ENCODE results near the gene OR8B4.
A peak's percentile ranks its signal among the peaks of the same experiment; 100 is the strongest.

OR8B4 gene

DNA sequence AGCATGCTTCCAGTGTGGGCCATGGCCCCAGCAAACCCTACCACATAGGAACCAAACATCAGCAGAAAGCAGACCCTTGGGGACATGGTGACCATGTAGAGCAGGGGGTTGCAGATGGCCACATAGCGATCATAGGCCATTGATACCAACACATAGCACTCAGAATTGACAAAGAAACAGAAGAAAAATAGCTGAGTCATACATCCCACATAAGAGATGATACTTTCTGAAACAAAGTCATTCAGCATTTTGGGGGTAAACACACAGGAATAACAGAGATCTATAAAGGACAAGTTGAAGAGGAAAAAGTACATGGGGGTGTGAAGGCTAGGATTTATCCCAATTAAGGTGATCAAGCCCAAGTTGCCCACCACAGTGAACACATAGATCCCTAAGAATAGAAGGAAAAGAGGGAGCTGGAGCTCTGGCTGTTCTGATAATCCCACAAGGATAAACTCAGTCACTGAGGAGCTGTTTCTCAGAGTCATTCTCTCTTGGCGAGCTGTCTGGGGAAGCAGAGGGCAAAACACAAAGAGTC lies at the start of gene OR8B4:
TSS of gene OR8B4 (minus strand) at position 488 of the 538 bp plus-strand sequence. CDS start at position 488, 0 bp downstream.
- TF ChIP-seq CTCF (IDR thresholded peaks at IDR 0.05; ENCODE audit: low read length, missing control alignments), result no peak
- no peak within 1 kb of the TSS for H3K4me3 ChIP-seq (replicated peaks; ENCODE audit: low read depth, low read length)
- DNase-seq (ENCODE audit: low read depth), result no peak

DNA sequence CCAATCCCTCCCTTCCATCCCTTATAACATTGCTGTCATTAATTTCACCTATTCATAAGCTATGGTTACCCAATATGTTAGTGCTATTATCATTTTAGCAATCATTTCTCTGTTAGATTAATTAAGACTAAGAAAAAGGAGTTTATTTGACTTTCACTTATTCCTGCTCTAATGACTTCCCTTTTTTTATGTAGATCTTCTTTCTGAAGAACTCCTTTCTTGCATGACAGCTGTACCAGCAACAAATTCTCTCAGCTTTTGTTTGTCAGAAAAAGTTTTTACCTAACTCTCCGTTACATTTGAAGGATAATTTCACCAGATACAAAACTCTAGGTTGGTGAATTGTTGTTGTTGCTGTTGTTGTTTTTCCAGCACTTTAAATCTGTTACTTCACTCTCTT lies 49.4 kb upstream of the OR8B4 start:
- TF ChIP-seq CTCF (IDR thresholded peaks at IDR 0.05; ENCODE audit: low read length, missing control alignments), result no peak
- no peak overlapping the region for H3K4me3 ChIP-seq (replicated peaks; ENCODE audit: low read depth, low read length)
- DNase-seq (ENCODE audit: low read depth), result no peak

DNA sequence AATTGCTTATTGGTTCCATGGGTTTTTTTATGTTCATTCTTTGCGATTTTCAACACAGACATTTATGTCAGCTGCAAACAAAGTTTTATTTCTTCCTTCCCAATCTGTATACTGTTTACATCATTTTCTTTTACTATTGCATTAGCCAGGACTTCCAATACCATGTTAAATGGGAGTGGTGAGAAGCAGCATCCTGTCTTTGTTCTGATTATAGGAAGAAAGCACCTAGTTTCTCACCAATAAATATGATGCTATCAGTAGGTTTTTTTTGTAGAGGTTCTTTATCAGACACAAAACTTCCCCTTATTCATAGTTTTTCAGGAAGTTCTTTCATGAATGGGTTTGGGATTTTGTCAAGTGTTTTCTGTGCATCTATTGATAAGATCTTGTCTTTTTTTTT lies 48.8 kb upstream of the OR8B4 start:
- TF ChIP-seq CTCF (IDR thresholded peaks at IDR 0.05; ENCODE audit: low read length, missing control alignments), result no peak
- no peak for DNase-seq (ENCODE audit: low read depth)
- H3K4me3 ChIP-seq (replicated peaks; ENCODE audit: low read depth, low read length), result no peak overlapping the region

DNA sequence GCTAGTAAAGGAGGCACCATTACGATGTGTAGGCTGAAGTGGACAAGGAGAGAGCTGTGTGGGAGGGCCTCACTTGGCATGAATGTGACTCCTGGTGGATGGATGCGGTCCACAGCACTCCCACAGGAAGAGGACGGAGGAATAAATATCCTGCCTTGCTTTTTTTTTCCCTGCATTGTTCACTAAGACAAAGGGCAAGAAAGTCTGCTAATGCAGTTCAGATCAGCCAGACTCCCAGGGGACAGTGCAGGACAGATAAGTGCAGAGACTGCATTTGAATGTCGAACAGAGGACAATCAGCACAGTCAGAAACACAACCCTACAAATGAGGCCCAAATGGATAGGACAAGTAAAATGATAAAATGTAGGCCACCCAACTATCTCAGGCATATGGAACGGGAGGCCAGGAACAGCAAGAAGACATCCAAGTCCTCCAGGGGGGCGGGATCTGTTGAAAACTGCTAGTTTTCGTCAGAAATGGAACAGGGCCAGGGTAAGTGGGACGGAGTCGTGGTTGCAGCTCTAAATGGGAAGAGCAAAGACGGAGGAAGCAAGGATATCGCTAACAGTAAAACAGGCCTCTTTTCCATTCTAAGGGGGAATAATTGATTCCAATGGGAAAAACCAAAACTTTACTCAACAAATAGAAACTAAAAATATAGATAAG lies 46.0 kb upstream of the OR8B4 start:
- peak; percentile 88 for DNase-seq (ENCODE audit: low read depth)
- no peak for TF ChIP-seq CTCF (IDR thresholded peaks at IDR 0.05; ENCODE audit: low read length, missing control alignments)
- peak overlapping the region; percentile 8 for H3K4me3 ChIP-seq (replicated peaks; ENCODE audit: low read depth, low read length)

DNA sequence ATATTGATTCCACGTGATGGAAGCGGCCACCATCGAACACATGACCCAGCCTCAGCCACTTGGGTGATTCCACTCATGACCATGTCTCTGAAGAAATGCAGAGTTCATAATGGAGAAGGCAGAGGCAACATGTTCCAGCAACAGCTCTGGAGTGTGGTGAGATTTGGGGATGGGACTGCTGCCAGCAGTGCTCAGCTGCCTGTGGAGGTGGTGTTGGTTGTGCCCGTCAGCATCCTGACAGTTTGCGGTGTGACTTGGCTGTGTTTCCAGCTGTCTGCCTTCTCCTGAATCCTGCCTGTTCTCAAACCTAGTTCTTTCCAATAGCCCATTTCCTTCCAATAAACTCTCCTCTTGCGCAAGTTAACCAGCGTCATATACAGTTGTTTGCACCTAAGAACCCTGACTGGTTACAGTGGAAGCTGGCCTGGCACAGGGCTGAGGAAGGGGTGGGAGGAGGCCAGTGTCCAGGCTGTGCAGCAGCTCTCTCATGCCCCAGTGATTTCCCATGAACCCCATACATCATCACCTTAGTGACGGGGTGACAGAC lies 42.8 kb upstream of the OR8B4 start:
- no peak overlapping the region for H3K4me3 ChIP-seq (replicated peaks; ENCODE audit: low read depth, low read length)
- no peak for TF ChIP-seq CTCF (IDR thresholded peaks at IDR 0.05; ENCODE audit: low read length, missing control alignments)
- peak; percentile 89 for DNase-seq (ENCODE audit: low read depth)

DNA sequence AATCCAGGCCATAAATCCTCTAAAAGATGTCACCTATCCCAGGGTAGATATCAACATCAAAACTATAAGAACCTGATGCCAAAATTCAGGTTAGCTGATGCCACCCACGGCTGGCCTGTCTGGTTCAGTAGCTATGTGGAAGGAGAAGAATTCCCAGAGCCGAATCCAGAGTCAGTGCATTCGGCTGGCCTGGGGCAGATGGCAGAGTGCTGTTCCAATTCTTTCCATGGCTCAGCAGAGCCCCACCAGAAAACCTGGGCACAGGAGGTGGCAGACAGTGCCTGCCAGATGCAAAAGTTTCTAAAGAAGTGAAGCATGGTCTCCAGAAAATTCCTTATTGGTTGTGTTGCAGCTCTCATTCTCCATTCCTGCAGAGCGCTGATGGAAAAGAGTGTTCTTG lies 40.7 kb upstream of the OR8B4 start:
- DNase-seq (ENCODE audit: low read depth), result no peak
- no peak for TF ChIP-seq CTCF (IDR thresholded peaks at IDR 0.05; ENCODE audit: low read length, missing control alignments)
- H3K4me3 ChIP-seq (replicated peaks; ENCODE audit: low read depth, low read length), result no peak overlapping the region

DNA sequence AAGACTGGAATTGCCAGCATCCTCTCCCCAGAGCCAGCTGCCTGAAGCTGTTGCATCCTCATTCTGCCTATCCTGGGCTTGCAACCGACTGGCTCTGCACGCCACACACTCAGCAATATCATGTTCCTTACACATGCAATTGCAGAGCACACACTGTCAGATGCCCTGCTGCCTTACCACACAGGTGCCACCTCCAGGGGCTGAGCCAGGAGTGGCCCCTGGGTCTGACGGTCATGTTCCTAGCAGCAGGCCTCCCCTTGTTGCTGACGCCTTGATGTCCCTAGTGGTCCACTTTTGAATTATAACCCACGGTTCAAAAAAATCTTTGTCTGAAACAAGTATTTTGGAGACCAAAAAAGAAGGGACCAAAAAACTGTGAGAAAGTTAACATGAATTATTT lies 39.3 kb upstream of the OR8B4 start:
- DNase-seq (ENCODE audit: low read depth), result no peak
- H3K4me3 ChIP-seq (replicated peaks; ENCODE audit: low read depth, low read length), result no peak overlapping the region
- TF ChIP-seq CTCF (IDR thresholded peaks at IDR 0.05; ENCODE audit: low read length, missing control alignments), result no peak

All from fibroblast of pulmonary artery (primary cell).